IMR-90 (cell line): ENCODE data around the gene DEF6. TPM values are rescaled to one million over a fixed set of nuclear protein-coding genes. Genes with fewer than 3 reads are reported as not detected.

Experiments
- ATAC-seq: fragments of 200-7000 bp; cut with Tn5 transposase; 2 replicates; pipeline ENCODE4 v1.9.1; 2020; ENCODE audit warnings: low read depth, mild to moderate bottlenecking, moderate library complexity
- BruUV-seq: library from RNA; stranded (reverse); fragments of 400-500 nt; replicated peaks from 2 replicates; lab custom pipeline; 2021; lab: Mats Ljungman, UMichigan
- CTCF ChIA-PET: fragments of 300-600 bp; formaldehyde crosslinking; extraction: SDS; loops from one replicate; lab custom pipeline; 2021; ENCODE audit warnings: antibody characterized with exemption; lab: Yijun Ruan, JAX
- POLR2A ChIA-PET: fragments of 300-600 bp; sonication (Branson Sonifier 250); formaldehyde crosslinking; loops from one replicate; lab custom pipeline; 2022; ENCODE audit warnings: antibody characterized with exemption; ENCODE audit not compliant: unreplicated experiment; lab: Charles Lee
- DNase-seq: peaks from one replicate; pipeline ENCODE4 v3.0.0; 2013
- H2AFZ ChIP-seq: replicated peaks from 2 replicates; pipeline ENCODE3; 2013; ENCODE audit warnings: low read length, mild to moderate bottlenecking; ENCODE audit not compliant: poor library complexity
- H2AK5ac ChIP-seq: 2 replicates; pipeline ENCODE4 v1.6.1; 2013; ENCODE audit warnings: low read depth, low read length, inconsistent platforms
- H2AK9ac ChIP-seq: replicated peaks from 2 replicates; pipeline ENCODE3; 2013; ENCODE audit warnings: mild to moderate bottlenecking, low read depth, low read length, moderate library complexity; ENCODE audit not compliant: poor library complexity
- H2BK120ac ChIP-seq: 2 replicates; pipeline ENCODE4 v1.6.1; 2013; ENCODE audit warnings: low read depth, low read length, inconsistent platforms
- H2BK15ac ChIP-seq: 3 replicates; pipeline ENCODE4 v1.6.1; 2013; ENCODE audit warnings: low read depth, low read length, inconsistent platforms
- H2BK20ac ChIP-seq: 2 replicates; pipeline ENCODE4 v1.6.1; 2013; ENCODE audit warnings: low read depth, mild to moderate bottlenecking, inconsistent platforms, low read length, moderate library complexity
- H2BK5ac ChIP-seq: 2 replicates; pipeline ENCODE4 v1.6.1; 2013; ENCODE audit warnings: mild to moderate bottlenecking, low read depth, low read length, inconsistent platforms; ENCODE audit not compliant: poor library complexity, severe bottlenecking
- H3K14ac ChIP-seq: replicated peaks from 2 replicates; pipeline ENCODE4 v1.6.1; 2013; ENCODE audit warnings: low read depth, low read length, inconsistent platforms
- H3K18ac ChIP-seq: 2 replicates; pipeline ENCODE4 v1.6.1; 2013; ENCODE audit warnings: low read depth, low read length, control low read depth
- H3K23ac ChIP-seq: 2 replicates; pipeline ENCODE4 v1.6.1; 2013; ENCODE audit warnings: low read depth, low read length, inconsistent platforms
- H3K27ac ChIP-seq: 2 replicates; pipeline ENCODE4 v1.5.1; 2013; ENCODE audit warnings: mild to moderate bottlenecking, control low read depth, low read length; ENCODE audit not compliant: insufficient read depth
- H3K27me3 ChIP-seq: 2 replicates; pipeline ENCODE4 v1.6.1; 2013; ENCODE audit warnings: low read length; ENCODE audit not compliant: control insufficient read depth, insufficient read depth
- H3K36me3 ChIP-seq: 2 replicates; pipeline ENCODE4 v1.6.1; 2013; ENCODE audit warnings: low read length, mixed read lengths; ENCODE audit not compliant: control insufficient read depth, insufficient read depth
- H3K4ac ChIP-seq: 2 replicates; pipeline ENCODE4 v1.6.1; 2013; ENCODE audit warnings: low read depth, low read length, inconsistent platforms
- H3K4me1 ChIP-seq: 2 replicates; pipeline ENCODE4 v1.6.1; 2013; ENCODE audit warnings: low read length, mixed read lengths; ENCODE audit not compliant: control insufficient read depth, insufficient read depth
- H3K4me2 ChIP-seq: 2 replicates; pipeline ENCODE4 v1.6.1; 2013; ENCODE audit warnings: low read depth, mild to moderate bottlenecking, control low read depth, low read length, moderate library complexity
- H3K4me3 ChIP-seq: 2 replicates; pipeline ENCODE4 v1.5.1; 2013; ENCODE audit warnings: low read depth, mild to moderate bottlenecking, control low read depth, low read length, moderate library complexity; ENCODE audit not compliant: insufficient read depth
- H3K56ac ChIP-seq: 2 replicates; pipeline ENCODE4 v1.6.1; 2013; ENCODE audit warnings: low read length, inconsistent platforms; ENCODE audit not compliant: insufficient read depth; ENCODE audit errors: extremely low read depth
- H3K79me1 ChIP-seq, 2 experiments: 2 replicates each; pipeline ENCODE4 v1.6.1; 2013; ENCODE audit warnings: low read length in 2 of 2, inconsistent platforms in 1 of 2, low read depth in 1 of 2
- H3K9ac ChIP-seq: 2 replicates; pipeline ENCODE4 v1.6.1; 2013; ENCODE audit warnings: low read depth, low read length, control low read depth
- H3K9me1 ChIP-seq: 2 replicates; pipeline ENCODE4 v1.6.1; 2013; ENCODE audit warnings: low read length, inconsistent platforms; ENCODE audit not compliant: insufficient read depth
- H3K9me3 ChIP-seq: 2 replicates; pipeline ENCODE4 v1.6.1; 2013; ENCODE audit warnings: low read length; ENCODE audit not compliant: control insufficient read depth, insufficient read depth
- H4K20me1 ChIP-seq: 2 replicates; pipeline ENCODE4 v1.6.1; 2013; ENCODE audit warnings: low read length, inconsistent platforms; ENCODE audit not compliant: insufficient read depth
- H4K5ac ChIP-seq: 2 replicates; pipeline ENCODE4 v1.6.1; 2013; ENCODE audit warnings: mild to moderate bottlenecking, low read depth, low read length, control low read depth
- H4K8ac ChIP-seq, 2 experiments: 2 replicates each; pipeline ENCODE4 v1.6.1; 2013; ENCODE audit warnings: low read depth in 2 of 2, low read length in 2 of 2, control low read depth in 1 of 2, inconsistent platforms in 1 of 2
- H4K91ac ChIP-seq: 2 replicates; pipeline ENCODE4 v1.6.1; 2013; ENCODE audit warnings: low read depth, low read length, inconsistent platforms; ENCODE audit not compliant: insufficient read depth
- BHLHE40 ChIP-seq: fragments of 150-350 bp; IDR thresholded peaks from 2 replicates; pipeline ENCODE4 v1.6.1; 2016; ENCODE audit warnings: mild to moderate bottlenecking, low read depth, low read length
- CEBPB ChIP-seq: IDR thresholded peaks from 2 replicates; pipeline ENCODE4 v1.6.1; 2012; ENCODE audit warnings: low read depth, low read length, improper control_type of control experiment
- MXI1 ChIP-seq: IDR thresholded peaks from 2 replicates; pipeline ENCODE4 v1.6.1; 2012; ENCODE audit warnings: low read depth, mild to moderate bottlenecking, low read length, moderate library complexity, borderline replicate concordance
- WGBS, 2 experiments: methylation state at CpG; one replicate each; pipeline versions ENCODE4 v1.1.5 to v1.1.7; 2013; ENCODE audit warnings: missing lambda C conversion rate in 2 of 2; ENCODE audit not compliant: insufficient read length in 1 of 2; ENCODE audit errors: extremely low coverage in 2 of 2; 5-methylcytosine and 5-hydroxymethylcytosine counted together
- dilution Hi-C: fragments of 300-500 bp; cut with HindIII; formaldehyde crosslinking; loops from one replicate; pipeline ENCODE4 v1.14.3; 2018; ENCODE audit warnings: low sequenced_read_pairs; ENCODE audit not compliant: unreplicated experiment
- in situ Hi-C: fragments of 300-500 bp; cut with MboI; formaldehyde crosslinking; loops from 3 replicates; pipeline ENCODE4 v1.14.3; 2019; ENCODE audit warnings: low sequenced_read_pairs, inconsistent platforms, mixed read lengths
- intact Hi-C: fragments of 100-400 bp; cut with micrococcal nuclease; formaldehyde crosslinking; loops from 2 replicates; pipeline ENCODE4 v1.10.0; 2022
- polyA plus RNA-seq, 3 experiments: library from polyadenylated mRNA; depleted of rRNA; stranded (reverse); fragments of >200 nt; gene quantifications; 2 replicates each; pipeline ENCODE4 v1.2.3, GENCODE V29; 2012; ENCODE audit warnings: low replicate concordance in 1 of 3
- total RNA-seq: library from RNA; depleted of rRNA; stranded (reverse); fragments of >200 nt; gene quantifications from 2 replicates; pipeline ENCODE4 v1.2.3, GENCODE V29; 2012
- TF ChIP-seq, protein P1 (sequence below): conservative IDR thresholded peaks from 2 replicates; pipeline ENCODE4 v1.5.1; 2012; ENCODE audit warnings: mild to moderate bottlenecking, low read depth, low read length, improper control_type of control experiment

DEF6 gene
- total and polyA plus RNA-seq, 2 of the 4 experiments (the other 2 are of a cell fraction): 2.5 to 4.2 TPM

DNA sequence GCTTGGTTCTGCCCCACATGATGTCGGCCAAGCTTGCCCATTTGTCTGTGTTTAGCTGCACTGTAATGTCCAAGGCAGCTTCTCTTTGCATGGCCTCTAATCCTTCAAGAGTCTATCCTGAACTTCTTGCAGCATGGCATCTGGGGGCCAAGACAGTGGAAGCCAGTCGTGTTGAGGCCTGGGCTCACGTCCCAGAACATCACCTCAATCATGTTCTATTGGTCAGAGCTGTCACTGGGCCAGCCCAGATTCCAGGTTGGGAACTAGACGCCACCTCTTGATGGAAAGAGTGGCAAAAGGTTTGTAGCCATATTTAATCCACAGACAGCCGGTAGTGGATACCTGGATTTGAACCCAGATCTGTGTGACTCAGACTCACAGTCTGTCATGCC, 70.0 kb downstream of the DEF6 start:
- Histone ChIP-seq H3K27me3 (no peaks in the 10 kb centered on the region), H3K9me1 (peaks cover 44% of the 10 kb centered on the region), H3K56ac (no peak overlapping the region), H3K4ac (peak overlapping the region; percentile 58), H3K14ac (peak overlapping the region; percentile 67), H4K5ac (peak overlapping the region; percentile 28; the same call in 1 of the 2 replicates), H4K20me1 (peaks cover 22% of the 10 kb centered on the region), H2AK5ac (peak overlapping the region; percentile 37; the same call in 1 of the 2 replicates), H3K23ac (peak overlapping the region; percentile 11; the same call in 1 of the 2 replicates), H4K91ac (no peak overlapping the region), H3K4me3 (no peak overlapping the region), H3K79me1 (peaks cover 43 to 84% of the 10 kb centered on the region in 2 experiments), H2AFZ (no peak overlapping the region), H3K36me3 (peaks cover 9% of the 10 kb centered on the region), H2BK5ac (peak overlapping the region; percentile 97), H3K9me3 (no peaks in the 10 kb centered on the region), H3K27ac (no peak overlapping the region), H2AK9ac (peak overlapping the region; percentile 26), H2BK20ac (0 out of 2 replicates have a peak overlapping the region, but pooled peaks have one; percentile 40), H2BK15ac (peak overlapping the region; percentile 43; the same call in 1 of the 3 replicates), H3K4me1 (peaks cover 29% of the 10 kb centered on the region), H2BK120ac (peak overlapping the region; percentile 42; the same call in 1 of the 2 replicates), H3K18ac (peak overlapping the region; percentile 61; the same call in 1 of the 2 replicates), H3K9ac (no peak overlapping the region), H3K4me2 (no peak overlapping the region), H4K8ac (peak overlapping the region in 1 of 2 experiments; percentile 19; a peak in 1 of 4 replicates)
- BruUV-seq: no TSS peak
- in situ Hi-C loops: no loop called here
- intact Hi-C loops: no loop called here
- CTCF ChIA-PET: no interaction called here
- DNase-seq (no peak), ATAC-seq (no peak)
- TF ChIP-seq, protein P1, sequence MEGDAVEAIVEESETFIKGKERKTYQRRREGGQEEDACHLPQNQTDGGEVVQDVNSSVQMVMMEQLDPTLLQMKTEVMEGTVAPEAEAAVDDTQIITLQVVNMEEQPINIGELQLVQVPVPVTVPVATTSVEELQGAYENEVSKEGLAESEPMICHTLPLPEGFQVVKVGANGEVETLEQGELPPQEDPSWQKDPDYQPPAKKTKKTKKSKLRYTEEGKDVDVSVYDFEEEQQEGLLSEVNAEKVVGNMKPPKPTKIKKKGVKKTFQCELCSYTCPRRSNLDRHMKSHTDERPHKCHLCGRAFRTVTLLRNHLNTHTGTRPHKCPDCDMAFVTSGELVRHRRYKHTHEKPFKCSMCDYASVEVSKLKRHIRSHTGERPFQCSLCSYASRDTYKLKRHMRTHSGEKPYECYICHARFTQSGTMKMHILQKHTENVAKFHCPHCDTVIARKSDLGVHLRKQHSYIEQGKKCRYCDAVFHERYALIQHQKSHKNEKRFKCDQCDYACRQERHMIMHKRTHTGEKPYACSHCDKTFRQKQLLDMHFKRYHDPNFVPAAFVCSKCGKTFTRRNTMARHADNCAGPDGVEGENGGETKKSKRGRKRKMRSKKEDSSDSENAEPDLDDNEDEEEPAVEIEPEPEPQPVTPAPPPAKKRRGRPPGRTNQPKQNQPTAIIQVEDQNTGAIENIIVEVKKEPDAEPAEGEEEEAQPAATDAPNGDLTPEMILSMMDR: no peak
- TF ChIP-seq MXI1 (no peak), BHLHE40 (no peak), CEBPB (no peak)
- dilution Hi-C loops: no loop called here
- POLR2A ChIA-PET: no interaction called here
- WGBS, 2 experiments: no CpG with 5 or more reads among the region's 5 CpGs
